Measurements from ENCODE around the gene LSAMP. TPM values are rescaled to one million over a fixed set of nuclear protein-coding genes. Genes with fewer than 3 reads are reported as not detected.

Gene LSAMP
- total RNA-seq, 1 experiment from 2014 or later, result 5.7 TPM

- no peak for ATAC-seq
- TF ChIP-seq ZSCAN18 (CRISPR knock-in tag; IDR thresholded peaks at IDR 0.05) (no peak), MXD4 (CRISPR knock-in tag; IDR thresholded peaks at IDR 0.05; ENCODE audit: borderline replicate concordance) (no peak), MYBL2 (CRISPR knock-in tag; IDR thresholded peaks at IDR 0.05) (no peak), TCF7 (CRISPR knock-in tag; IDR thresholded peaks at IDR 0.05; ENCODE audit: low read depth) (no peak)
- no peak overlapping the region for H3K27ac Mint-ChIP-seq
- peaks cover 2% of the 10 kb centered on the region for H3K4me1 Mint-ChIP-seq
- H3K36me3 Mint-ChIP-seq, result no peaks in the 10 kb centered on the region
- H3K27me3 Mint-ChIP-seq (ENCODE audit: low read depth), result no peaks in the 10 kb centered on the region
- H3K4me3 Mint-ChIP-seq, result no peak overlapping the region
- CTCF ChIA-PET, result no interaction called here
- DNase-seq (ENCODE audit: low spot score), result no peak
- H3K9me3 Mint-ChIP-seq, result no peaks in the 10 kb centered on the region
- POLR2A ChIA-PET, result no interaction called here
Observed at GRCh38 chr3:116018646-116019045, 426.6 kb downstream of the LSAMP start.

GRCh38 chr3:116015931-116016330, 429.4 kb downstream of the LSAMP start:
- Mint-ChIP-seq H3K27ac (no peak overlapping the region), H3K9me3 (no peaks in the 10 kb centered on the region), H3K4me3 (no peak overlapping the region), H3K4me1 (no peaks in the 10 kb centered on the region), H3K27me3 (ENCODE audit: low read depth) (no peaks in the 10 kb centered on the region), H3K36me3 (no peaks in the 10 kb centered on the region)
- no peak for DNase-seq (ENCODE audit: low spot score)
- ATAC-seq, result no peak
- CTCF ChIA-PET, result interaction anchor here (1.5 kb wide), 1 partner anchor 30 kb away, joined by 5 read pairs; no protein-coding TSS in a partner anchor
- no peak for TF ChIP-seq STAT6 (CRISPR knock-in tag; conservative IDR thresholded peaks at IDR 0.05; ENCODE audit: low read depth)
- TF ChIP-seq NR1H2 (CRISPR knock-in tag; IDR thresholded peaks at IDR 0.05), result no peak
- TF ChIP-seq ZBTB43 (CRISPR knock-in tag; IDR thresholded peaks at IDR 0.05), result no peak
- TF ChIP-seq MLX (CRISPR knock-in tag; IDR thresholded peaks at IDR 0.05), result no peak
- no peak for TF ChIP-seq E2F4 (CRISPR knock-in tag; IDR thresholded peaks at IDR 0.05; ENCODE audit: borderline replicate concordance, low read depth)
- TF ChIP-seq ETV6 (CRISPR knock-in tag; IDR thresholded peaks at IDR 0.05), result no peak
- TF ChIP-seq MAX (CRISPR knock-in tag; IDR thresholded peaks at IDR 0.05), result no peak
- no peak for TF ChIP-seq ATF2 (CRISPR knock-in tag; IDR thresholded peaks at IDR 0.05; ENCODE audit: borderline replicate concordance, low read depth)
- TF ChIP-seq FOXP4 (CRISPR knock-in tag; IDR thresholded peaks at IDR 0.05), result no peak
- no peak for TF ChIP-seq SMAD4 (CRISPR knock-in tag; IDR thresholded peaks at IDR 0.05)
- TF ChIP-seq AFF4 (CRISPR knock-in tag; IDR thresholded peaks at IDR 0.05; ENCODE audit: borderline replicate concordance), result no peak
- POLR2A ChIA-PET, result no interaction called here
